NCI-H2196 (cell line): ENCODE measurements around the gene RALA.
"Not testable (repeated sequence)": the region's sequence is repeated elsewhere in the genome, so short reads cannot be mapped to it uniquely, and the experiment has no call there.

Source experiments
- DNase-seq: peaks from one replicate; lab custom pipeline; 2025; ENCODE audit not compliant: unreplicated experiment; lab: John Stamatoyannopoulos, UW

The RALA gene

GRCh38 chr7:39645482-39646407, 22.4 kb downstream of the RALA start:
- DNase-seq, result no peak

DNA sequence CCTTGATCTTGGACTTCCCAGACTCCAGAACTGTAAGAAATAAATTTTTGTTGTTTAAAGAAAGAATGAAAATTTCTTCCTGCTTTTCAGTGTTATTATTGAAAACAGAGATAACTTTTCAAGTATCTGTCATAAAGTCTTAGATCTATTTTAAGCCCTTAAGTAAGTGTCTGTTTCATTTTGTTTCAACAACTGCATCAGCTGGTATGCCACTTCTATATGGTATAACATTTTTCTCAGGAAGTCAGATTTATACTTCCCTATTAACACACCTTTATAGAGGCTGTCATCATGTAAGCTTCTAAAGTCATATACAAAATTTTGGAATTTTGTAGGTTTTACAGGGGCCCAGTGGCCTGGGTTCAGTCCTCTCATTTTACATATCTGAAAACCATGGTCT, 24.4 kb downstream of the RALA start:
- DNase-seq, result no peak

DNA sequence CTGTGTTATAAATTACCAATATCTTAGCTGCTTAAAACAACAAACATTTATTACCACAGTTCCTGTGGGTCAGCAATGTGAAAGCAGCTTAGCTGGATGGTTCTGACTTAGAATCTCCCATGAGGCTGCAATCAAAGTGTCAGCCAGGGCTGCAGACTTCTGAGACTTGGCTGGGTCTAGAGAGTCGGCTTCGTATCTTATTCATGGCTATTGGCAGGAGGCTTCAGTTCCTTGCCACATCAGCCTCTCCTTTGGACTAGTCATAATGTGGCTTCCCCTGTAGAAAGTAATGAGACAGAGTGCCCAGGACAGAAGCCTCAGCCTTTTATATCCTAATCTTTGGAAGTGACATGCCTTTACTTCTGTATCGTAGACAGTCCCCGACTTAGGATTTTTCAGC, 27.3 kb downstream of the RALA start:
- DNase-seq, result no peak

DNA sequence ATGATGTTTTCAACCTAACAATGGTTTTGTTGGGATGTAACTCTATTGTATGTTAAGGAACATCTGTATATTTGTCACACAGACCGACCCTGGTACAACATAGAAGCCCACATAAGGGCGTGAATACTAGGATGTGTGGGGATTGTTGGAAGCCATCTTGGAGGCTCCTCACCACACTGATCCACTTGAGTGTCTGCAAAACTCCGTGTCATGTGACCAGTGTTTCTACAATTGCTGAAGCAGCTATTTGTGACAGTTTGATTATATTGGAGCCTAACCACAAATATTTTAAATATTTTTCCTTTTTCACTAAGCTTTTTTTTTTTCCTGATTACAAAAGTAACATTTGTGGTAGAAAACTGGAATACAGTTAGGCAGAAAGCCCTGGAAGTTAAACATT, 27.9 kb downstream of the RALA start:
- no peak for DNase-seq

DNA sequence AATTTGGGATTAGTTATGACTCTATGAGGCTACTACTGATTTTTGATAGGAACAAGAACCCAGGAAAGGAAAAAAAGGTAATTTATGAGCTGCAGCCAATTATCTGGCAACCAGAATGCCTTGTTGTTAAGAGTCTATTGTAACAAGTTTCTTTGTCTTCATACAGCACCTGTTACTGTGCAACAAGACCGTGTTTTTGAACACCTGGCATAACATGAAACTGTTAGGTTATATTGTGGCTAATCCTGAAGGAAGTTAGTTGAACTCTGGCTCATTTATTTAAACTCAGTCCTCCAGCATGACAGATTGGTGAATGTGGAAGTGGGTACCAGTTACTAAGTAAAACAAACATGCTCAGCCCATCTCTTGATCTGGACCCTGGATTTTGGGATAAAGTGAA, 33.0 kb downstream of the RALA start:
- peak; percentile 16 for DNase-seq

GRCh38 chr7:39659356-39660013, 36.1 kb downstream of the RALA start:
- DNase-seq, result no peak

GRCh38 chr7:39661960-39662359, 38.6 kb downstream of the RALA start:
- no peak for DNase-seq

- no peak for DNase-seq
Observed at GRCh38 chr7:39663263-39663662, 39.9 kb downstream of the RALA start.

DNA sequence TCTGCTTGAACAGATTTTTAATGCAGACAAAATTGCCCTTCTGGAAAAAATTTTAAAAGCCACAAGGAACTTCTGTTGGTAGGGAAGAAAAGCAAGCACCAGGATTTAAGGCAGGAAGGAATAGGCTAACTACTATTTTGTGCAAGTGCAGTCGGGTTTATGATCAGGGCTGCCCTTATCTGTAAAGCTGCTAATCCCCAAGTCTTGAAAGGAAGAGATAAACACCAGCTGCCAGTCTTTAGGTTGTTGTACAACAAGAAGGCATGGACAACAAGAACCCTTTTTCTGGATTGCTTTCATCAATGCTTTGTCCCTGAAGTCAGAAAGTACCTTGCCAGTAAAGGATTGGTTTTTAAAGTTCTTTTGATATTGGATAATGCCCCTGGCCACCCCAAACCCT, 40.7 kb downstream of the RALA start:
- no peak for DNase-seq

- no peak for DNase-seq
Observed at GRCh38 chr7:39664585-39664984, 41.2 kb downstream of the RALA start.

DNA sequence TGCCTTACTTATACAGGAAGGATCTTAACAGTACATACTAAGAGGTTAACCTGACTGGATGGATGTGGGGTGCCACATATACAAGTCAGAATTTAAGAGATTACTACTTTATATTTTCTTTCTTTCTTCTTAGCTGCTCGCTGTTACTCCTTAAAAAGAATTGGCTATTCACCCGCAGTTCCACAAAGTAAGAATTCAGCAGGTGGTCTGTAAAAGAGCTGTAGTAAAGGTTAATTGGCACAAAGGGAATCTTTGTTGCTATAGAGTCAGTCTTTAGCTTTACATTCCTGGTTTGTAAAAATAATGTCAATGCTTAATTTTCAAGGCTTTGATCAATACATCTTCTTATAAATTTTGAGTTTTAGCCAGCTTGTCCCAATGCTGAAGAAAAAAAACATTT, 43.2 kb downstream of the RALA start:
- DNase-seq, result no peak

DNA sequence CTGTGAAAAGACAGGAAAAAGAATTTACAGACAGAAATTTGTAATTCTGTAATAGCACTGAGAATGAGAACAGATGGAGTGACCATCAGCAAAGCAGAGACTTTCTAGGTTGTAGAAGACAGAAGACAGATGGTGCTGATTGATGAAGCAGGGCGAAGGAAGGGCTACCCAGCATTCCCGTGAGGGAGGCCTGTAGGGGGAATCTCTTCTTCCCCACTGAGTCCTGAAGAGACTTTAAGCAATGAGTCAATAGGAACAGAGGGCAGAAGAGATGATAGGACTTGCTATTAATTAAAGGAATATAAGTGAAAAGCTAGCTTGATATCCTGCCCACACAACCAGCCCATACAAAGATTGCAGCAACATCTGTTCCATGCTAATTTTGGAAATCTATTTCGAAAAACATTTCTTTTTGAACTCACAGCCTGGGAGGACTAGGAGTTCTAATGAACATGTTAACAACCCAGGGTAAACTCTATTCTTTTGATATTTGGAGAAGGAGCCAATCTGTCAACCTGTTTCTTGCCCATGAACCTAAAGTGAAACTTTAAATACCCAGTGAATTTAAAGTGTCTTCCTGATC, 44.1 kb downstream of the RALA start:
- DNase-seq, result no peak

- not testable (repeated sequence) for DNase-seq
Observed at GRCh38 chr7:39668280-39668679, 44.9 kb downstream of the RALA start.

DNA sequence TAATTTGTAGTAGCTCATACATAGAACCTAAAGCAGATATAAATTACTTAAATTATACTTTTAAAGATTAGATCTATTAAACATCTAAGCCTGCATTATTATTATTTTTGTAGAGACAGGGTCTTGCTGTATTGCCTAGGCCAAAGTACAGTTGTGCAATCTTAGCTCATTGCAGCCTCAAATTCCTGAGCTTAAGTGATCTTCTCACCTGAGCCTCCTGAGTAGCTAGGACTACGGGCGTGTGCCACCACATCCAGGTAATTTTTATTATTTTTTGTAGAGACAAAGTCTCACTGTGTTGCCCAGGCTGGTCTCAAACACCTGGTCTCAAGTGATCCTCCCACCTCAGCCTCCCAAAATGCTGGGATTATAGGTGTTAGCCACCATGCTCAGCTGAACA, 46.7 kb downstream of the RALA start:
- DNase-seq, result no peak

DNA sequence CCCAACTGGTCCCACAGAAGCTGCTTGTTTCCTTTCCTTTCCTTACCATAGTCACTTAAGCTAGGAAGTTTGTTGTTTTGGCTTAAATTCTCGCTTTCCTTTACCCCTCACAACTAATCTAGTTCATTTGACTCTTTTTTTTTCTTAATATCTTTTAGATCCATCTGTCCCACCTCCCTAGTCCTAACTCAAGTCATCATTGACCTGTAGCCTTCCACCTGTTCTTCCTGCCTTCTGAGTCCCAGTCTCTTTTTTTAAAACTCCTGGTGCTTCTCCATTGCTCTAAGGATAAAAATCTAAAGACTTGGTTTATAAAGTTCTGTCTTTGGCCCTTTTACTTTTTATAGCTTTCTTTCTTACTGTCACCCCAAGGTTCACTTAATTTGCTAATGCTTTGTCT, 47.6 kb downstream of the RALA start:
- no peak for DNase-seq

GRCh38 chr7:39672176-39672575, 48.8 kb downstream of the RALA start:
- no peak for DNase-seq

- DNase-seq, result no peak
Observed at GRCh38 chr7:39673868-39674267, 50.5 kb downstream of the RALA start.

GRCh38 chr7:39674406-39674805, 51.0 kb downstream of the RALA start:
- DNase-seq, result no peak

DNA sequence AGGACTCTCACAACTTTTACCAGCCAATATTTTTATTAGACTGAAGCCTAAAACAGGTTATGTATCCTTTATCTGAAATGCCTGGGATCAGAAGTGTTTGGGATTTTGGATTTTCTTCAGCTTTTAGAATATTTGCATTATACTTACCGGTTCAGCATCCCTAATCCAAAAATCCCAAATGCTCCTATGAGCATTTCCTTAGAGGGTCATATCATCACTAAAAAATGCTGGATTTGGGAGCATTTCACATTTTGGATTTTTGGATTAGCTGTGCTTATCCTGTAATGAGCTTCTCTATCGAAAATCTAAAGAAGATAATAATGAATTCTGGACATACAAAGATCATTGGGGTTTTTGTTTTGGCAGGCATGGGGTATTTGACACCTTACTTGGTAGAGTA, 53.0 kb downstream of the RALA start:
- DNase-seq, result no peak

GRCh38 chr7:39678930-39679709, 55.7 kb downstream of the RALA start:
- DNase-seq, result no peak

- not testable (repeated sequence) for DNase-seq
Observed at GRCh38 chr7:39679874-39680273, 56.5 kb downstream of the RALA start.
